HFF-Myc (cell line): Measurements from ENCODE around the gene NOX3.

Source experiments
- DNase-seq: peaks from one replicate; pipeline ENCODE4 v3.0.0-alpha.2; 2011; ENCODE audit warnings: low read depth; ENCODE audit errors: extremely low read depth
- H3K4me3 ChIP-seq: replicated peaks from 2 replicates; pipeline ENCODE4 v1.5.1; 2011; ENCODE audit warnings: low read depth, mild to moderate bottlenecking, control low read depth, low read length
- TF ChIP-seq, protein P1 (sequence below): IDR thresholded peaks from 2 replicates; pipeline ENCODE4 v1.5.1; 2012; ENCODE audit warnings: mild to moderate bottlenecking, low read depth, low read length, control low read depth; ENCODE audit errors: missing control alignments

Gene NOX3

DNA sequence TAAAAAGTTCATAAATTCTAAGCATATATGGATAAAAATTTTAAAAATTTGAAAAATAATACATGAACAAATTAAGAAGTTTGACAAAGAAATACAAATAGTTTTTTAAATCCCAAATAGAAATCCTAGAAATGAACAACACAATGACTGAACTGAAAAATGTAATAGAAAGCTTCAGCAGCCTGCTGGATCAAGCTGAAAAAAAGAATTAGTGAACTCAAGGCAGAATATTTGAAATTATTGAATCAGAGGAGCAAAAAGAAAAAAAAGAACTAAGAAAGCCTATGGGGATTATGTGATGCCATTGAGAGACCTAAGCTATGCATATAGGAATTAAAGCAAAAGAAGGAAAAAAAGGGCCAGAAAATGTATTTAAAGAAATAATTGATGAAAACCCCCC, 101.5 kb downstream of the NOX3 start:
- TF ChIP-seq, protein P1, sequence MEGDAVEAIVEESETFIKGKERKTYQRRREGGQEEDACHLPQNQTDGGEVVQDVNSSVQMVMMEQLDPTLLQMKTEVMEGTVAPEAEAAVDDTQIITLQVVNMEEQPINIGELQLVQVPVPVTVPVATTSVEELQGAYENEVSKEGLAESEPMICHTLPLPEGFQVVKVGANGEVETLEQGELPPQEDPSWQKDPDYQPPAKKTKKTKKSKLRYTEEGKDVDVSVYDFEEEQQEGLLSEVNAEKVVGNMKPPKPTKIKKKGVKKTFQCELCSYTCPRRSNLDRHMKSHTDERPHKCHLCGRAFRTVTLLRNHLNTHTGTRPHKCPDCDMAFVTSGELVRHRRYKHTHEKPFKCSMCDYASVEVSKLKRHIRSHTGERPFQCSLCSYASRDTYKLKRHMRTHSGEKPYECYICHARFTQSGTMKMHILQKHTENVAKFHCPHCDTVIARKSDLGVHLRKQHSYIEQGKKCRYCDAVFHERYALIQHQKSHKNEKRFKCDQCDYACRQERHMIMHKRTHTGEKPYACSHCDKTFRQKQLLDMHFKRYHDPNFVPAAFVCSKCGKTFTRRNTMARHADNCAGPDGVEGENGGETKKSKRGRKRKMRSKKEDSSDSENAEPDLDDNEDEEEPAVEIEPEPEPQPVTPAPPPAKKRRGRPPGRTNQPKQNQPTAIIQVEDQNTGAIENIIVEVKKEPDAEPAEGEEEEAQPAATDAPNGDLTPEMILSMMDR = no peak
- no peak for DNase-seq

GRCh38 chr6:155352811-155353210, 102.8 kb downstream of the NOX3 start:
- TF ChIP-seq, protein P1 = no peak
- H3K4me3 ChIP-seq = no peak overlapping the region
- no peak for DNase-seq

More for the DNA sequence above, 101.5 kb downstream of the NOX3 start:
- no peak overlapping the region for H3K4me3 ChIP-seq

GRCh38 chr6:155352130-155352420, 103.6 kb downstream of the NOX3 start:
- DNase-seq = no peak
- H3K4me3 ChIP-seq = no peak overlapping the region
- TF ChIP-seq, protein P1 = no peak

- no peak for DNase-seq
- H3K4me3 ChIP-seq = no peak overlapping the region
- TF ChIP-seq, protein P1 = no peak
Measured at GRCh38 chr6:155351273-155352129, 104.1 kb downstream of the NOX3 start.

DNA sequence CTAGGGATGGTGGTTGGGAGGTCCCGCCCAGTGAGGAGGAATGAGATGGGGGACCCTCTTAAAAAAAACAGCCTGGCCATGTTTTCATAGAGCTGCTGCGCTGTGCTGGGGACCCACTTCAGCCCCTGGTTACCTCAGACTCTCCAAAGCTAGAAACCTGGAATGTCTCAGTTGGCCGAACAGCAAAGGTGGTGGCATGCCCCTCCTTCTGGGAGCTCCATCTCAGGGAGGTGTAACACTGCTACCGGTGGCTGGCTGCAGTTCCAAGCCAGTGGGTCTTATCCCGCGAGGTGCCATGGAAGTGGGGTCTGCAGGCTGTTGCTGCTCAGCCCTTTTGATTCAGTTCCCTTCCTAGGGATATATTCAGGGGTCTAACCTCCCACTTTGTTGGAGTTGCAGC, 105.7 kb downstream of the NOX3 start:
- TF ChIP-seq, protein P1 = no peak
- DNase-seq = no peak

DNA sequence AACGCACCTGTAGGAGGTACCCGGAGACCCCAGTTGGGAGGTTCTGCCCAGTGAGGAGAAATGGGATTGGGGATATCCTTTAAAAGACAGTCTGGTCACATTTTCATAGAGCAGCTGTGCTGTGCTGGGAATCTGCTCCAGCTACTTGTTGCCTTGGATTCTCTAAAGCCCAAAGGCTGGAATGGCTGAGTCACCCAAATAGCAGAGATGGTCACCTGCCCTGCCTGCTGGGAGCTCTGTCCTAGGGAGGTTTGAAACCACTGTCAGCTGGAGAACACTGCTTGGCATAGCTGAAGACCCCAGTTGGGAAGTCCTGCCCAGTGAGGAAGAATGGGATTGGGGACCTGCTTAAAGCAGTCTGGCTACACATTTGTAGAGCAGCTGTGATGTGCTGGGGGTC, 106.5 kb downstream of the NOX3 start:
- DNase-seq = no peak
- TF ChIP-seq, protein P1 = no peak
- H3K4me3 ChIP-seq = no peak overlapping the region

More for the DNA sequence above, 105.7 kb downstream of the NOX3 start:
- no peak overlapping the region for H3K4me3 ChIP-seq

DNA sequence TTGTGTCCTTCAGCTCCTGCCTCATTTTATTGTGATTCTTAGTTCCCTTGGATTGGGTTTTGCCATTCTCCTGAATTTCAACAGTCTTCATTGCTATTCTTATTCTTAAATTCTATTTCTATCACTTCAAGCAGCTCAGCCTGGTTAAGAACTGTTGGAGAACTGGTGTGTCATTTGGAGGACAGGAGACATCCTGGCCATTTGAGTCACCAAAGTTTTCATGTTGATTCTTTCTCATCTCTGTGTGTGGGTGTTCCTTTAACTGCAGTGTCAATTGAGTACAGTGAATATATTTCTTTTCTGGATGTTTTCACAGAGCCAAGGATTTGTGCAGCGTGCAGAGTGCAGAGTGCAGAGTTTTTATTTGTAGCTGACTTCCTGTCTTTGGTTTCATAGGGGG, 107.8 kb downstream of the NOX3 start:
- H3K4me3 ChIP-seq = no peak overlapping the region
- DNase-seq = no peak
- TF ChIP-seq, protein P1 = no peak
